Ramos (cell line): ENCODE measurements around the gene NCAM1.

Source experiments
- in situ Hi-C: fragments of 300-500 bp; cut with MboI; formaldehyde crosslinking; loops from one replicate; pipeline ENCODE4 v1.14.3; 2022; ENCODE audit warnings: low sequenced_read_pairs; ENCODE audit not compliant: unreplicated experiment

NCAM1 gene

GRCh38 chr11:113161711-113162591, 200.7 kb downstream of the NCAM1 start:
- in situ Hi-C loops, result no loop called here

GRCh38 chr11:113162592-113162962, 201.4 kb downstream of the NCAM1 start:
- in situ Hi-C loops, result no loop called here

- in situ Hi-C loops, result no loop called here
These were observed 202.2 kb downstream of the NCAM1 start for GRCh38 chr11:113163291-113164030.

- in situ Hi-C loops, result no loop called here
These were observed 205.1 kb downstream of the NCAM1 start for GRCh38 chr11:113166280-113166679.

GRCh38 chr11:113167599-113167998, 206.4 kb downstream of the NCAM1 start:
- in situ Hi-C loops, result no loop called here

- in situ Hi-C loops, result no loop called here
These were observed 207.4 kb downstream of the NCAM1 start for GRCh38 chr11:113168354-113169342.

GRCh38 chr11:113172382-113172951, 211.2 kb downstream of the NCAM1 start:
- in situ Hi-C loops, result no loop called here

- in situ Hi-C loops, result no loop called here
These were observed 211.9 kb downstream of the NCAM1 start for GRCh38 chr11:113173126-113173525.

- in situ Hi-C loops, result no loop called here
These were observed 213.7 kb downstream of the NCAM1 start for GRCh38 chr11:113174882-113175281.

GRCh38 chr11:113176599-113177360, 215.6 kb downstream of the NCAM1 start:
- in situ Hi-C loops, result no loop called here

GRCh38 chr11:113177671-113178070, 216.5 kb downstream of the NCAM1 start:
- in situ Hi-C loops, result no loop called here

GRCh38 chr11:113178381-113179070, 217.3 kb downstream of the NCAM1 start:
- in situ Hi-C loops, result no loop called here

- in situ Hi-C loops, result no loop called here
These were observed 218.0 kb downstream of the NCAM1 start for GRCh38 chr11:113179181-113179704.

GRCh38 chr11:113181094-113181493, 219.9 kb downstream of the NCAM1 start:
- in situ Hi-C loops, result no loop called here

GRCh38 chr11:113182288-113182687, 221.1 kb downstream of the NCAM1 start:
- in situ Hi-C loops, result no loop called here

- in situ Hi-C loops, result no loop called here
These were observed 223.3 kb downstream of the NCAM1 start for GRCh38 chr11:113184498-113184897.

GRCh38 chr11:113188371-113188834, 227.2 kb downstream of the NCAM1 start:
- in situ Hi-C loops, result no loop called here

GRCh38 chr11:113189909-113190667, 228.9 kb downstream of the NCAM1 start:
- in situ Hi-C loops, result no loop called here
